ENCODE measurements around the gene SYNPO. TPM values are rescaled to one million over a fixed set of nuclear protein-coding genes. Genes with fewer than 3 reads are reported as not detected.

Gene SYNPO
- total RNA-seq, 1 donor = 3.9 TPM

GRCh38 chr5:150627731-150628545 is 12.5 kb upstream of the SYNPO start:
- peak; percentile 61 for DNase-seq (ENCODE audit: low read depth)
- H3K4me3 ChIP-seq (ENCODE audit: low read depth, low read length) = no peak overlapping the region
- peak; percentile 1 for TF ChIP-seq CTCF (IDR thresholded peaks at IDR 0.05; ENCODE audit: insufficient read depth, low read length)

GRCh38 chr5:150628936-150629485 is 11.4 kb upstream of the SYNPO start:
- no peak for TF ChIP-seq CTCF (IDR thresholded peaks at IDR 0.05; ENCODE audit: insufficient read depth, low read length)
- no peak for DNase-seq (ENCODE audit: low read depth)
- no peak overlapping the region for H3K4me3 ChIP-seq (ENCODE audit: low read depth, low read length)

- no peak for DNase-seq (ENCODE audit: low read depth)
- no peak for TF ChIP-seq CTCF (IDR thresholded peaks at IDR 0.05; ENCODE audit: insufficient read depth, low read length)
- no peak overlapping the region for H3K4me3 ChIP-seq (ENCODE audit: low read depth, low read length)
Observed at GRCh38 chr5:150630016-150630415, 10.4 kb upstream of the SYNPO start.

GRCh38 chr5:150630461-150631325 is 9.8 kb upstream of the SYNPO start:
- DNase-seq (ENCODE audit: low read depth) = no peak
- TF ChIP-seq CTCF (IDR thresholded peaks at IDR 0.05; ENCODE audit: insufficient read depth, low read length) = no peak

GRCh38 chr5:150631326-150631701 is 9.1 kb upstream of the SYNPO start:
- no peak for DNase-seq (ENCODE audit: low read depth)
- H3K4me3 ChIP-seq (ENCODE audit: low read depth, low read length) = no peak overlapping the region
- TF ChIP-seq CTCF (IDR thresholded peaks at IDR 0.05; ENCODE audit: insufficient read depth, low read length) = no peak

More at GRCh38 chr5:150630461-150631325, 9.8 kb upstream of the SYNPO start:
- no peak overlapping the region for H3K4me3 ChIP-seq (ENCODE audit: low read depth, low read length)

GRCh38 chr5:150632305-150633160 is 7.9 kb upstream of the SYNPO start:
- no peak for TF ChIP-seq CTCF (IDR thresholded peaks at IDR 0.05; ENCODE audit: insufficient read depth, low read length)
- H3K4me3 ChIP-seq (ENCODE audit: low read depth, low read length) = no peak overlapping the region
- peak; percentile 61 for DNase-seq (ENCODE audit: low read depth)

Measured in fibroblast of the aortic adventitia (primary cell).